GM20000 (cell line): ENCODE results near the gene IMPACT.

Source experiments
- DNase-seq: peaks from one replicate; pipeline ENCODE4 v3.0.0; 2012; ENCODE audit warnings: low spot score
- TF ChIP-seq, protein P1 (sequence below): IDR thresholded peaks from 2 replicates; pipeline ENCODE4 v1.5.1; 2012; ENCODE audit warnings: mild to moderate bottlenecking, control low read depth; ENCODE audit errors: extremely low read depth, missing control alignments

The IMPACT gene

DNA sequence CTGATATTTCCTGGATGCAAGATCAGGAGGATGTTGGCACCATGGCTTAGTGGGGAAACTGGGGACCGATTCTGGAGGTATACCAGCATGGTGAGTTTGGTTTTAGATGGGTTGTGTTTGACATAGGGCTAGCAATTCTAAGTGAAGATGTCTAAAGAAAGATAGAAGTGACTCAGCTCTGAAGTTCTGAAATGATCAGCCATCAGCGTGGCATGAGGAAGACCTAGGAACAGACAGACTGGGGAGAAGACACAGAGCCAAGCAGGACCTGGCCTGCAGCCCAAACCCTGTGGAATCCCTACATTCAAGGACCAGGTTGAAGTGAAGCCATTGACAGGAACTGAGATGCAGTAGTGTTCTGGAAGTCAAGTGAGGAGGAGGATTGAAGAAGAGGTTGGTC is 73.7 kb downstream of the IMPACT start:
- no peak for DNase-seq
- TF ChIP-seq, protein P1, sequence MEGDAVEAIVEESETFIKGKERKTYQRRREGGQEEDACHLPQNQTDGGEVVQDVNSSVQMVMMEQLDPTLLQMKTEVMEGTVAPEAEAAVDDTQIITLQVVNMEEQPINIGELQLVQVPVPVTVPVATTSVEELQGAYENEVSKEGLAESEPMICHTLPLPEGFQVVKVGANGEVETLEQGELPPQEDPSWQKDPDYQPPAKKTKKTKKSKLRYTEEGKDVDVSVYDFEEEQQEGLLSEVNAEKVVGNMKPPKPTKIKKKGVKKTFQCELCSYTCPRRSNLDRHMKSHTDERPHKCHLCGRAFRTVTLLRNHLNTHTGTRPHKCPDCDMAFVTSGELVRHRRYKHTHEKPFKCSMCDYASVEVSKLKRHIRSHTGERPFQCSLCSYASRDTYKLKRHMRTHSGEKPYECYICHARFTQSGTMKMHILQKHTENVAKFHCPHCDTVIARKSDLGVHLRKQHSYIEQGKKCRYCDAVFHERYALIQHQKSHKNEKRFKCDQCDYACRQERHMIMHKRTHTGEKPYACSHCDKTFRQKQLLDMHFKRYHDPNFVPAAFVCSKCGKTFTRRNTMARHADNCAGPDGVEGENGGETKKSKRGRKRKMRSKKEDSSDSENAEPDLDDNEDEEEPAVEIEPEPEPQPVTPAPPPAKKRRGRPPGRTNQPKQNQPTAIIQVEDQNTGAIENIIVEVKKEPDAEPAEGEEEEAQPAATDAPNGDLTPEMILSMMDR = no peak

DNA sequence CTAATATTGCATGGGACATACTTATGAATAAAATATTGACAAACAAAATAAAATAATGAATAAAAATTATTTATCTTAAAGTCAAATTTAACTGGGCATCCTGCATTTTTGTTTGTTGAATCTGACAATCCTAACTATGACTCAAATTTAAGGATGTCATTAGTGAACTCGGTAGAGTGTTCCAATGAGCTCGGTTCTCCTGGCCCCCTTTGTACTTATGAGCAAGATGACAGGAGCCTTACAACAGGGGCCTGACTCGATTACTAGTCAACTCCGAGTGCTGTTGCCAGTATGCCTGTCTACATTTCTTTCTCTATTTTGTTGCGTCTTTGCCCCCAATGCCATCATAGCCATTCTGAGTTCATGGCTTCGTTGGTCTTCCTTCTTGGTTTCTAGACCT is 74.3 kb downstream of the IMPACT start:
- TF ChIP-seq, protein P1 = no peak
- no peak for DNase-seq

DNA sequence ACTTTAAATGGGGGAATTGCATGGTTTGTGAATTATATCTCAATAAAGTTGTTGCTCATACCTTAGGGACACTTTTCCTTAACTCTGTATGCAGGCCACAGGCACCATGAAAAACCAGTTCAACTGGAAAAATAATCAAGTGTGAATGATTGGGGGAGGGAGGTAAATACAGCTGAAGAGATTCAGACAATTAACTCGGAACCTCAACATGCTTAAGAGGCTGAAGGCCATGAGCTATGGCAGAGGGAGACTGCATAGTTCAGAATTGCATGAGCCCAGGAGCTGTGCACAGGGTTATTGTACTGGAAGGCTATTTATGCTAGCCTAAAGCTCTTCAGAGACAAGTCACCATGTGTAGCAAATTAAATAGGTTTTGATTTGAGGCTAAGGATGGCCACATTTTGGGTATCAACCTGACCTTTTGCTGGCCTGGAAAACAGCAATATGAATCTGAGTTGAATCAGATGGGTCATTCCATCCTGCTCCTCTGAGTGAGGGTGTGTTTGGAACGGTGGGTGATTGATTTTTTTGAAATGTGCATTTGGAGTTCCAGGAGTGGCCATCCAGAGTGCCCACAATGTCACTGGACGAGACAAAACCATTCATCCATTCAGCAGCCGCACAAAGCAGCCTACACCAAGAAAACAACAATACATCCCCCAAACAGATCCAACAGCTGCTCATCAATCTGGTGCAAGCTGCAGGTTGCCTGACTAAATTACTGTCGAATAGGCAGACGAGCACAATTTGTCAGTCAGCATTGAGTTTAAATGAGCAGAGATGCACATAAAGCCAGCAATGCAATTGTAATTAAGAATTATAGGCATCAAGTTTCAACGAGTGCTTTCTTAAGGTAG is 76.4 kb downstream of the IMPACT start:
- no peak for DNase-seq

More for the DNA sequence above, 76.4 kb downstream of the IMPACT start:
- TF ChIP-seq, protein P1 = no peak
